GM21515 (cell line): ENCODE measurements around the gene OR8H2.
"Not testable (repeated sequence)": the region's sequence is repeated elsewhere in the genome, so short reads cannot be mapped to it uniquely, and the experiment has no call there.

Experiments used
- ATAC-seq: cut with Tn5 transposase; IDR thresholded peaks from one replicate; pipeline ENCODE4 v1.9.1; 2021; ENCODE audit not compliant: unreplicated experiment

Gene OR8H2, protein sequence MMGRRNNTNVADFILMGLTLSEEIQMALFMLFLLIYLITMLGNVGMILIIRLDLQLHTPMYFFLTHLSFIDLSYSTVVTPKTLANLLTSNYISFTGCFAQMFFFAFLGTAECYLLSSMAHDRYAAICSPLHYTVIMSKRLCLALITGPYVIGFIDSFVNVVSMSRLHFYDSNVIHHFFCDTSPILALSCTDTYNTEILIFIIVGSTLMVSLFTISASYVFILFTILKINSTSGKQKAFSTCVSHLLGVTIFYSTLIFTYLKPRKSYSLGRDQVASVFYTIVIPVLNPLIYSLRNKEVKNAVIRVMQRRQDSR

DNA sequence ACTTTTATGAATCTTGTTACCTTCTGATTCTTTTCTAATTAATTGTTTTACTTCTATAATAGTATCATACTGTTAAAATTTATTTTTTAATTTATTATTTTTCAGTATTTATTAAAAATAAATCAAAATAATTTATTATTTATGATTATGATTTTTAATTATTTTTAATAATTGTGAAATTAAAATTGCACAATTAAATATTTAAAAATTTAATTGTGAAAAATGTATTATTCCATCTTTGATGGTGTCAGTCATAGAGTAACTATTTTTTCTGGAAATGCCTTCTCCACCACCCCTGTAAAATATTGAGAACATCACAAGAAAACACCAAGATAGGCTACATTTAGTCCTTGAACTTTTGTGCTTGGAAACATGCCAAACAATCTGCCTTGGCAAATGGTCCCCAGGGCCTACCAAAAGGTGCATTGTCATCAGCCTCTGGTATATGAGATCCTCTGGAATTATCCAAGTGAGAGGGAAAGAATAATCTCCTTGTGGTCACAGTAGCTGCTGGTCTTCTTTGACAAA, at the start of gene OR8H2:
Gene OR8H2, plus strand, starts transcription at position 478 of the 528 bp plus-strand sequence. CDS start 1,356 bp downstream, outside the sequence.
- no peak for ATAC-seq

DNA sequence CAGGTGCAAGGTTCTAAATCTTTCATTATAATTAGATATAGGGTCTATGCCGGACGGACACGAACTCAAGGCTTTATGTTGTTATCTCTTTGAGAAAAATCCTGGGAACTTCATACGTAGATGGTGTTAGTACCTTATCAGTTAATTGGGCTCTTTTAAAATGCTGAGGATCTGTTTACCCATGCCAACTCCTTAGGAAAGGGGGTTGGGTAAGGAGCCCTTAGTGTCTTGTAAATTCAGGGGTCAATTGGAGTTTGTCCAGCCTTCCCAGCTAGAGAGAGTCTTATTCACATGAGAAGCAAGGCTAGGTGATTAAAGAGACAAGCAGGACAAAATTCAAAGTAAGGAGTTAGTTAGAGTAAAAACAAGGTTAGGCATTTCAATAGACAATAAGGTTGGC, 47.1 kb upstream of the OR8H2 start:
- not testable (repeated sequence) for ATAC-seq

DNA sequence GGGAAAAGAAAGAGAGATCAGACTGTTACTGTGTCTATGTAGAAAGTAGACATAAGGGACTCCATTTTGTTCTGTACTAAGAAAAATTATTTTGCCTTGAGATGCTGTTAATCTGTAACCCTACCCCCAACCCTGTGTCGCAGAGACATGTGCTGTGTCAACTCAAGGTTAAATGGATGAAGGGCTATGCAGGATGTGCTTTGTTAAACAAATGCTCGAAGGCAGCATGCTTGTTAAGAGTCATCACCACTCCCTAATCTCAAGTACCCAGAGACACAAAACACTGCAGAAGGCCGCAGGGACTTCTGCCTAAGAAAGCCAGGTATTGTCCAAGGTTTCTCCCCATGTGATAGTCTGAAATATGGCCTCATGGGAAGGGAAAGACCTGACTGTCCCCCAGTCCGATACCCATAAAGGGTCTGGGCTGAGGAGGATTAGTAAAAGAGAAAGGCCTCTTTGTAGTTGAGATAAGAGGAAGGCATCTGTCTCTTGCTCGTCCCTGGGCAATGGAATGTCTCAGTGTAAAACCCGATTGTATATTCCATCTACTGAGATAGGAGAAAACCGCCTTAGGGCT, 45.7 kb upstream of the OR8H2 start:
- ATAC-seq: not testable (repeated sequence)

DNA sequence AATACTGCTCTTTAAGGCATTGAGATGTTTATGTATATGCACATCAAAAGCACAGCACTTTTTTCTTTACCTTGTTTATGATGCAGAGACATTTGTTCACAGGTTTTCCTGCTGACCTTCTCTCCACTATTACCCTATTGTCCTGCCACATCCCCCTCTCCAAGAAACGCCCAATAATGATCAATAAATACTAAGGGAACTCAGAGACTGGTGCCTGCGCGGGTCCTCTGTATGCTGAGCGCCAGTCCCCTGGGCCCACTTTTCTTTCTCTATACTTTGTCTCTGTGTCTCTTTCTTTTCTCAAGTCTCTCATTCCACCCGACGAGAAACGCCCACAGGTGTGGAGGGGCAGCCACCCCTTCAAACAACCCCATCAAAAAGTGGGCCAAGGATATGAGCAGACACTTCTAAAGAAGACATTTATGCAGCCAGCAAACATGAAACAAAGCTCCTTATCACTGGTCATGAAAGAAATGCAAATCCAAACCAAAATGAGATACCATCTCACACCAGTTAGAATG, 45.2 kb upstream of the OR8H2 start:
- not testable (repeated sequence) for ATAC-seq

DNA sequence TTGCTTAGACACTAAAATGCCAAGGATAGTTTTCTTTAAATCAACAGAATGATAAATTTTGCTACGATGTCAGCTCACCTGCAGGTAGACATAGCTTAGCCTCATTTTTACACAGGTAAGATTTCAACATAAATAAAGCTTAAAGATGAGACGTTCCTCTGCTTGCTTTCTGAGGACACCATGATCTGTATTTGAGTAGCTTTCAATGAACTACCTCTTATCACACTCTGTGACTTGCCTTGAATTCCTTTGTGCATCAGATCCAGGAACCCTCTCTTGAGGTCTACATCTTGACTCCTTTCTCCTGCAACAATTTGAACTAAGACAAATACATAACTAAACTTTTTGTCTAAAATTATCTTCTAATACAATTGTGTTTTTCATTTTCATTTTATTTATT, 36.5 kb upstream of the OR8H2 start:
- ATAC-seq: no peak

DNA sequence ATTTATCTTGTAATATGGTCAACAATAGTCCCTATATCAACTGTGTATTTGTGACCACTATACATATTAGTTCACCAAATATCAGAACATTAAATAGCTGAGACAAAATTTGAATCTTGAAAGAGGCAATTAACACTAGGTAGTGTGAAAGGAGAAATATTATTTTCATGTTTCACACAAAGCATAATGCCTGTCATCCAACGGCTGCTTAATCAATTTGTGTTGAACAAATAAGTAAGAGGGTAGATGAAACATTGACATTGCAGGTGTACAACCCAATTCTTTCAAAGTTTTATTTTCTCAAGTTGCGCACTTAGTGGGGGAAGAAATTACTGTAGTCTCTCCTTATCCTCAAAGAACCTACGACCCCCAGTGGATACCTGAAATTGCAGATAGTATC, 13.8 kb upstream of the OR8H2 start:
- no peak for ATAC-seq

DNA sequence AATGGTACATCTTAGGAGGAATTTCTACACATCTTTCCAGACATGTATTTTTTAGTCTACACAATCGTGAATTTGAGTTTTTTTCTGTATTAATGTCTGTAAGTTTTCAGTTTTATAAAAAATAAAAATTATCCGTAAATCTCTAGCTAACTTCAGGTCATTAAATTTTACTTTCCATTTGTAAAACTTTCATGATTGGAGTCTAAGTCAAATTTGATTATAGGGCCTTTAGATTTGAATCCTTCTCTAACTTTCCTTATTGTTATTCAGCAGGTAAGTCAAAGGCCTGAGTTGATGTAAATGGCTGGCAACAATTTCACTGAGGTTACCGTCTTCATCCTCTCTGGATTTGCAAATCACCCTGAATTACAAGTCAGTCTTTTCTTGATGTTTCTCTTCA, 10.5 kb upstream of the OR8H2 start, which contains the start of gene OR8I2:
Gene OR8I2, plus strand, starts transcription at position 301 of the 400 bp plus-strand sequence. Its CDS starts 0 bp downstream, at position 301.
- ATAC-seq: no peak

DNA sequence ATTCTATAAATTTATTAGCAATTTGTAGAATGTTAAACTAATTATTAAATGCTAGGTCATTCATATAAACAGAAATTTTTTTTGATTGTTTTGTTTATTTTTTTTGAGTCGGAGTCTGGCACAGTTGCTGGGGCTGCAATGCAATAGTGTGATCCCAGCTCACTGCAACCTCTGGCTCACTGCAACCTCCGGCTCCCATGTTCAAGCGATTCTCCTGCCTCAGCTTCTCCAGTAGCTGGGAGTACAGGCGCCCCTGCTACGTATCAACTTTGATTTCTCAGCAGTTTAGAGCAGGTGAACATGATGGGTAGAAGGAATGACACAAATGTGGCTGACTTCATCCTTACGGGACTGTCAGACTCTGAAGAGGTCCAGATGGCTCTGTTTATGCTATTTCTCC, 18.6 kb downstream of the OR8H2 start, which contains the start of gene OR8H3:
Gene OR8H3, plus strand, starts transcription at position 301 of the 400 bp plus-strand sequence. Its CDS starts 0 bp downstream, at position 301.
- ATAC-seq: no peak

DNA sequence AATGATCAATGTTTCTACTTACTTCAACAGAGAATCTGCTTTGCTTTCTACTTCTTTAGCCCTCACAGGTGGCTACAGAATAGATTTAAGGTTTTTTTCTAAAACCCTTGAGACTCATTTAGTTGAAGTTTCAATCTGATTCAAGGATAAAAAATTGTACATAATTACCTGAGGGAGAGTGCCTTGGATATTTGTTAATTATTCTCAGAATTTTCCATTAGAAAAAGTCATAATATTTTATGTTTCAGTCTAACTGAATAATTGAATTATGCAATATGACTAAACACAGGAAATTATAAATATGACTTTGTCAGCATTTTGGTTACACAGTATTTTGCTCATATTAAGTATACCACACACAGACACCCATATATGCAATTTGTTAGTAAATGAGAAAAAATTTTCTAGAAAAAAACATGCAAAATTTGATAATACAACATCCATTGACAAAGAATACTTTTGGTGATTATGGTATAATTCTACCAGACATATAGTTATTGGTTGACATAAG, 36.7 kb downstream of the OR8H2 start, which contains the start of gene OR8J3:
Gene OR8J3, minus strand, starts transcription at position 51 of the 511 bp plus-strand sequence. CDS start 2,483 bp downstream, outside the sequence.
- ATAC-seq: no peak

DNA sequence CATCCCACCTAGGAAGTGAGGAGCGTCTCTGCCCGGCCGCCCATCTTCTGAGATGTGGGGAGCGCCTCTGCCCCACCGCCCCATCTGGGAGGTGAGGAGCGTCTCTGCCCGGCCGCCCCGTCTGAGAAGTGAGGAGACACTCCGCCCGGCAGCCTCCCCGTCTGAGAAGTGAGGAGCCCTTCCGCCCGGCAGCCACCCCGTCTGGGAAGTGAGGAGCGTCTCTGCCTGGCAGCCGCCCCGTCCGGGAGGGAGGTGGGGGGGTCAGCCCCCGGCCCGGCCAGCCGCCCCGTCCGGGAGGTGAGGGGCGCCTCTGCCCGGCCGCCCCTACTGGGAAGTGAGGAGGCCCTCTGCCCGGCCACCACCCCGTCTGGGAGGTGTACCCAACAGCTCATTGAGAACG, 40.2 kb downstream of the OR8H2 start:
- not testable (repeated sequence) for ATAC-seq

DNA sequence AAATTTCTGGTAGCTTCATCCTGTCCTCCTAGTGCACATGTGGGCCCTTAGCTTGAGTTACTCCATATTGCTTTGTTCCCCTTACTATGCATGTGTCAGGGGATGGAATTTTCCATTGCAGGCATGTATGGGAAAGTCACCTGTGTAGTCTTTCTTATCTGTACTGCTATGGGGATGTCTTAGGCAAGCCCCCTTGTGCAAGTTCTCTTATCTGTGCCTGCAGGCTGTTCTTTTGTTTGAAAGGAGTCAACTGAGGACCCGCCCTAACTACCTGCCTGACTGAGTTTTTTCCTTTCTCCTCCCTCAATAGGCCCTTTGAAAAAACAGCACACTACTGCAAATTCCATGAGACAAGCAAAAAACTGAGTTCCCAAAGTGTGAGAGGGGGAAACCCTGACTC, 47.9 kb downstream of the OR8H2 start:
- no peak for ATAC-seq

DNA sequence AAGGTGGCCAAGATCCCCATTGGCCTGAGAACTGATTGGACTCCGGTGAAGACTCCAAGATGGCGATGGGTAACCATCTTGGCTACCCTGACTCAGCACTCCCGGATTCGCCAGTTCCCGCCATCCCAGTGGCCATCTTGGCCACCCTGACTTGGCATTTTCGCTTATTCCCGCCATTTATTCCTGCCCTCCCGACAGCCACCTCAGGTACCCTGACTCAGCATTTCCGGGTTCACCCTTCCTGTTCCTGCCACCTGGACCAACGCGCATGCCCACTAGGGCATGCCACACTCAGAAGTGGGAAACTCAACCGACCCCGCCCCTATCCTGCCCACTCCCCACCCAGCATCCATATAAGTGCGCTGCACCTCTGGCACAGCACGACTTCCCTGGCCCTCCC, 48.8 kb downstream of the OR8H2 start:
- ATAC-seq: no peak
